ENCODE measurements around the gene KRT83.
"Not testable (repeated sequence)": the region's sequence is repeated elsewhere in the genome, so short reads cannot be mapped to it uniquely, and the experiment has no call there.

Gene KRT83

GRCh38 chr12:52331833-52332232, 10.6 kb upstream of the KRT83 start:
- no peak for DNase-seq (ENCODE audit: low spot score)

GRCh38 chr12:52331039-52331438, 9.8 kb upstream of the KRT83 start:
- no peak for DNase-seq (ENCODE audit: low spot score)

DNA sequence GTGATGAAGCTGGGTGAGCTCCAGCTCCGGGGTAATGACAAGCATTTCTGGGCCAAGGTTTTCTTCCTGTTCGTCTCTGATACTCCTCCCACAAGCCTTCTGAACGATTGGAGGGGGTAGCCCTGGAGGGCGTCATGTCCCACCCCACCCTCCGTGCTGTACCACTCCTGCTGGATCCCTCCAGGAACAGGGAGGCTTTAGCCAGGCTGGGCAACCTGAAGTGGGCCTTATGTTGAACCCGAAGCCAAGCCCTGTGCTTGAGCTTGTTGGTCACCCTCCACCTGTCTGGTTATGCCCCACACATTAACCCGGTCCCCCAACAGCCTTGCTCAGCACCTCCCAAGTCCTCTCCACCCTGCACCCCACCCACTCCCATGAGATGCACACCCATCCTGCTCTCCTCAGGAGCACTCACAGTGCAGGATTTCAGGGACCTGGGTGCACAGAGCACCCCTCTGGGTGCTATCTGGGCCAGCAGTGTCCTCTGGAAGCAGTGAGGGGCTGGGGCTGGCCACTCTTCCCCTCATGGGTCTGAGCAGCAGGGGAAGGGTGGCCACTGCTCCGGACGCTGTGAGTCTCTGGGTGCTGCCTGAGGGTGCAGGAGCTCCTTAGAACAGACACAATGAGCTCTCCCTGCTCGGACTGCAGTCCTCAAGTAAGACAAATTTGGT, 6.8 kb upstream of the KRT83 start:
- no peak for DNase-seq (ENCODE audit: low spot score)

DNA sequence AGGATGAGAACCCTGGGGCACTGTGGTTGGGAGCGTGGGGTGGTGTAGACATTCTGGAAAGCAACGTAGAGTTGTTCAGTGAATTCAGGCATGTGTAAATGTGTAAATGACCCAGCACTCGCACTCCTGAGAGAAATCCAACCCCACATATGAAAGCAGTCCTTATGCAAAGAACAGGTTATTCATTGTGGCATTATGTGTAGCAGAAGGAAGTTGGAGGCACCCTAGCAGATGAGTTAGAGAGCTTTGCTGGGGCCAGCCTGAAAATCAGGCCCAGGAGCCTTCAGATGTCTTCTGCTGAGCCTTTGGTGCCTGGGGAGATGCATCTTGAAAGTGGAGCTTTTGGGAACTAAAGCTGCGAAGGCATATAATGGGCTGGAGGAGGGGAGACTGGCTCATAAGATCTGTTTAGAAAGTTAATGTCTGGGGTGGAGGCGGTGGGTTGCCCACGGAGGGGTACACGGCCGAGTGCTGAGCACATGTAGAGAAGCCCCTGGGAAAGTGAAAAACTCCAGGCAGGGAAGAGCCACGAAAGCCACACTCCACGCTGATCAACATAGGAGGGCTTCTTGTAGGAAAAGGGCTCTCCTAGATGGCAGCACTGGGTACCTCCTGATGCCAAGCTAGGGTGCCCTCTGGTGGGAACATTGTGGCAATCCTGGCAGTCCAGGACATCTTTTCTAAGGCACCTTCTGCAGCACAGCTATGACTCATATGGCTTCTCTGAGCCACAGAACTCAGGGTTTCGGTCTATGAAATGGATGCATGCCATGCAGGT, 6.0 kb upstream of the KRT83 start:
- peak; percentile 97 for DNase-seq (ENCODE audit: low spot score)

DNA sequence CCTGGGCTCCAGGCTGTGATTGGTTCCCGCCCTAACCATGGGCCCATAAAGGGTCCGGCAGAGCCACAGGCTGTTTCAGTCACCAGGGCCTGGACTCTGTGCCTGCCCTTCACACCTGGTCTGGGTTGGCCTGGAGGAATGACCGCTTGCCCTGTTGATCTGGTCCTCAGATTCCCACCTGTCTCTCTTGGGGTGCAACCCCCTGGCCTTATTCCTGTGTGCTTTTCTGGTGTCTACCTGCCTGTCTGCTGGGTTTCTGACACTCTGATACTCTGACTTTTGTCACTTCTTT, 2.9 kb upstream of the KRT83 start:
- DNase-seq (ENCODE audit: low spot score) = no peak

DNA sequence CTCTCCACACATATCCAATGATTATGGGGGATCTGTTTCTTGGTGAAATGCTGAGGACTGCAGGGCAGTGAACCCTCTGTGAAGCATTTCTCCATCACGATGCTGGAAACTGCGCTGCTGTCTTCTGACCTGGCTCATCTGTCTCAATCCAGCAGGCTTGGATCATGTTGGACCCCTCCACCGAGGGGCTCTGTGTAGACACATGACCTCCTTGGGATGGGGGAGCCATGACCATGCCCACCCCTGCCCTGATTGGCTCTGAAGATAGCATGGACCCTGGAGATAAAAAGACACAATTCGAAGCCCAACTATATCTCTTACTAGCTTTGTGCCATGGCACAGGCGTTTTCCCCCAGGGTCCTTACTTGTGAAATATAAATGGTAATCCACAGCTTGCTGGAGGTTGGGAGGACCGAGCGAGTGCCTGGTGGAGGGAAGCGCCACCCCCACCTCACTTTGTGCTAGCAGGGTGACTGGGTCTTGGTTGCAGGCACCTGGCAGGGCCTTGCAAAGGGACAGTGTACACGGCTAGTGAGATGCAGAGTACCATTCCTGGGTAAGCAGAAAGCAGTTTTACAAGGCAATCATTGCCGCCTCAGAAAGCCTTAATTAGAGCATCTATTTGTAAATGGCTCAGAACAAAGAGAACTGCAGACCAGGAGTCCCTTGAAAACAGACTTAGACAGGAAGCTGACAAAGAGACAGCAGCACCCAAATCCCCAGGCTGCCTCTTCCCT, 2.4 kb upstream of the KRT83 start:
- DNase-seq (ENCODE audit: low spot score) = no peak

GRCh38 chr12:52323001-52323400, 1.8 kb upstream of the KRT83 start:
- no peak for DNase-seq (ENCODE audit: low spot score)

DNA sequence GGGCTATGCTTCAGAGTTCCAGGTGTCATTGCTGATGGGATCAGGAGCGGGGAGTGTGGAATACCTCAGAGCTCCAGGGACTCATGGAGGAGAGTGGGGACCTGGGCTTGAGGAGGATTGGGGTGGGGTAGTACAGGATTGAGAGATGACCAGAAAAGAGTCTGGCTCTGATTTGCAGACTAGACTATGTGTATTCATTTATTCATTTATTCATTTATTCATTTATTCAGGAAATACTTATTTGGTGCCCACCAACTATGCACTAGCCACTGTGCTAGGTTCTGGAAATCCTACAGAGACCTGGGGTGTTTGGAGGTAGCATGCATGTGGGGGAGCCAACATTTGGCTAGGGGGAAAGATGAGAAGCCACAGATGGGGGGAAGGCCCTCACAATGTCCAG, 871 bp upstream of the KRT83 start:
- DNase-seq (ENCODE audit: low spot score) = no peak

DNA sequence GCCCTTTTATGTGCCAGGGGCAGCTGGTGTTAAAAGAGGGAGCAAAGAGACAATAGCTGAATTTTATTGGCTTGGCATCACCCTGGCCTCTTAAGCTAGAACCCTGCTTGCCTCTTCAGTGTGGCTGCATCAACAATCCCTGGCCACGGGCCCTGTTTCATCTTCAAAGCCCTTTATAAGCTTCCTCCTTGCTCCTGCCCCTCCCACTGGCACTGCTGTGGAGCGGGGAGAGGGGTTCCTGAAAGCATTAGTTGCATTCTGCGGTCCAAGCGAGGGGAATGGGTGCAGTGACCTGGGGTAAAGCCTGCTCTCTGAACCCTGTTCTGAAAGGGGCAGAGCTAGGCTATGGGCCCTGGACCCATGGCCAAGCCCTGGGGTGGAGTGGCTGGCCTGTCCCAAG, 220 bp upstream of the KRT83 start:
- DNase-seq (ENCODE audit: low spot score) = no peak

- DNase-seq (ENCODE audit: low spot score) = peak; percentile 42
These were observed 2.1 kb downstream of the KRT83 start for GRCh38 chr12:52319097-52319496.

DNA sequence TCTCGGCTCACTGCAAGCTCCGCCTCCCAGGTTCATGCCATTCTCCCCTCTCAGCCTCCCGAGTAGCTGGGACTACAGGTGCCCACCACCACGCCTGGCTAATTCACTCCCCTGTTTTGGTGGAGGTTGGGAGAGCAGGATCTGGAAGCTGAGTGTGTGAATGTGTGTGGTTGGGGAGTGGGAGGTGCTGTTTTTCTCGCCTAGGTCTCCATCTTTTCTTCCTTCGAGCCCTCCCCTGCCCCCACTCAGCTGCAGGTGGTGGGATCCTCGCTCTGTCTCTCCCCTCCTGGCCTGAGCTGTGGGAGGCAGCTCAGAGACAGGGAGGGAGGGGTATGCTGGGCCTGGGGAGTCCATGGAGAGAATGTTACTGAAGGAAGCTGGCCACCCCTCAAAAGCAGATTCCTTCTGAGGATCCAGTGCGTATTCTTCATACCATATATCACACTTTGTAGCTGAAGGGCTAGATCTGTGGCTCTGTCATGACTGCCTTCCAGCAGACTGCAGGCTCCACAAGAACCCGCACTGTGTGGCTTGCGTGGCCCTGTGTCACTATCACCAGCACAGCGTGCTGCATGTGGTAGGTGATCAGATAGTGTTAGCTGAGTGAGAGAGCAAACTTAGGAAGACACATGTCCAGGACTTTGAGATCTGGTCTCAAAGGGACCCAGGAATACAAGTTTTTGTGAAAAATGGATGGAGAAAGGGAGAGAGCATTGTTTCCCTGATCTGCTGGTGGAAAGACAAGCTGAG, 2.8 kb downstream of the KRT83 start:
- DNase-seq (ENCODE audit: low spot score) = no peak

GRCh38 chr12:52317468-52318052, 3.6 kb downstream of the KRT83 start:
- DNase-seq (ENCODE audit: low spot score) = no peak

GRCh38 chr12:52316701-52317100, 4.5 kb downstream of the KRT83 start:
- no peak for DNase-seq (ENCODE audit: low spot score)

DNA sequence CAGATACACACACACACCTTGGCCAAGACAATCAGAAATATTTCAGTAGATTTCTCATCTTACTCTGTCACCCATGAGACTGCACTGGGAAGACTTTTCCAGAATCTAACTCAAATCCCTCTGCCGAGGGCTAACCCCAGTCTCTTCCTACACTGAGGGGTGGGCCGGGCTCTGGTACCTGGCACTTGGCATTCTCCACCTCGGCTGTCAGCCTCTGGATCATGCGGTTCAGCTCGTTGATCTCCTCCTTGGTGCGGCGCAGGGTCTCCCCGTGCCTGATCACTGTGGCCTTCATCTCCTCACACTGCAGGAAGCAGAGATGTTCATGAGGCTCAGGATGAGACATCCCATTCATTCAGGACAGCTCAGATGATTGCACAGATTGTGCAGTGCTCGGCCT, 4.9 kb downstream of the KRT83 start:
- no peak for DNase-seq (ENCODE audit: low spot score)

DNA sequence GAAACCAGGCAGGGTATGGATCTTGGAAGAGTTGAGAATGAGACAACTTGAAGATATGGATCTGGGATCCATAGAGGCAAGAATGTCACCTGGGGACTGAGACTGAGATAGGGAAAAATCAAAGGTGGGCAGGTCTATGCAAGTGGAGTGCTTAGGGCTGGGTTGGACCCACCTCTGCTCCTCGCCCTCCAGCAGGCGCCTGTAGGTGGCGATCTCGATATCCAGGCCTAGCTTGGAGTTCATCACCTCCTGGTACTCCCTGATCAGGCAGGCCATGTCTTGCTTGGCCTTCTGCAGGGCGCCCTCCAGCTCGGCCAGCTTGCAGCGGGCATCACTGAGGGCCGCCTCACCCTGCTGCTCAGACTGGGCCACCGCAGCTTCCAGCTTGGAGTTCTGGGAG, 5.5 kb downstream of the KRT83 start:
- not testable (repeated sequence) for DNase-seq (ENCODE audit: low spot score)

DNA sequence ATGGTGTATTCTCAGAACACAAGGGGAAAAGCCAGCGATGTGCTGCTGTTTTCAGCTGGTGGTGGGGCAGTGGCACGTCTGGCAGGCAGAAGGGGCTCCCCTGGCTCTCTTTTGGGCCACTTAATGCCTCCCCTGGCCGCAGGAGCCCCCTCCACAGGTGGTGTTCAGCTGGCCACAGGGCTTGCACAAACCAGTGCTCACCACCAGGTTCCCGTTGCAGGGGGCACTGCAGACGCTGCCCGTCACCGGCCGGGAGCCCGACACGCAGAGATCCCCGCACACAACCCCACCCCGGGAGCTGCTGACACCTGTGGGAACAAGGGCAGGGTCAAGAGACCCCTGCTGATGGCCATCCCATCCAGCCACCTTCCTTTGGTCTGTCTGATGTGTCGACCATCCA, 6.7 kb downstream of the KRT83 start:
- no peak for DNase-seq (ENCODE audit: low spot score)

DNA sequence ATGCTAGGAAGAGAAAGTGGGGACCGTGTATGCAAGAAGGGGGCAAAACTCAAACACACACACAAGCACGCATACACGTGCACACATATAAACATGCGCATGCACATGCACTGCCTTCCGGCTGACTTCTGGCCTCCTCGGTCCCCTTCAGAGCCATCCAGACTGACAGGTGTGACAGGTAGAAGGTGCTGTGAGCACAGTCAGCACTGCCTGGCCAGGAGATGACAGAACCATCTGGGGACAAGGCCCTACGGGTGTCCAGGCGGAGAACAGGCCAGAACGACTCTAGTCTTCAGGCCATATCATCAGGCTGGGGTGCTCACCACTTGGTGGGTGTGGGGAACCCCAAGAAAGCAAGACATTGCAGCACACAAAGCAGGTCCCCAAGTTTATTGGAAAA, 7.3 kb downstream of the KRT83 start:
- no peak for DNase-seq (ENCODE audit: low spot score)

- DNase-seq (ENCODE audit: low spot score) = no peak
These were observed 7.7 kb downstream of the KRT83 start for GRCh38 chr12:52313461-52313860.

DNA sequence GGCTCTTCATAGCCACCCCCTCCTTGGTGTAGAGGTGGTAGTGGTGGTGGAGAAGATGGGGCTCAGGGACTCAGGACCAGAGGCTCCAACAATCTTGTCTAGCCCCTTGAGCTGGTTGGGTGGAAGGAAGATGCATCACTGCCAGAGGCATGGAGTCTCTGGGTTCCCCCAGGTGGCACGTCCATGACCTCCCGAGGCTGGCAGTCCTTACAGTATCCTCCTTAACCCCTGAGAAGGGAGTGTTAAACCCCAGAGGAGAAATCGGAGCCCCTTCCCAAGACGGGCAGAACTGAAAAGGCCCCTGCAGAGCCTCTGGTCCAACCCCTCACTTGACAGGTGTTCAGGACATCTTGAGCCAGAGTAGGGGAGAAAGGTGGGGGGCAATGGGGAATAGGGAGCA, 9.1 kb downstream of the KRT83 start:
- DNase-seq (ENCODE audit: low spot score) = no peak

GRCh38 chr12:52311285-52311648, 9.9 kb downstream of the KRT83 start:
- DNase-seq (ENCODE audit: low spot score) = no peak

DNA sequence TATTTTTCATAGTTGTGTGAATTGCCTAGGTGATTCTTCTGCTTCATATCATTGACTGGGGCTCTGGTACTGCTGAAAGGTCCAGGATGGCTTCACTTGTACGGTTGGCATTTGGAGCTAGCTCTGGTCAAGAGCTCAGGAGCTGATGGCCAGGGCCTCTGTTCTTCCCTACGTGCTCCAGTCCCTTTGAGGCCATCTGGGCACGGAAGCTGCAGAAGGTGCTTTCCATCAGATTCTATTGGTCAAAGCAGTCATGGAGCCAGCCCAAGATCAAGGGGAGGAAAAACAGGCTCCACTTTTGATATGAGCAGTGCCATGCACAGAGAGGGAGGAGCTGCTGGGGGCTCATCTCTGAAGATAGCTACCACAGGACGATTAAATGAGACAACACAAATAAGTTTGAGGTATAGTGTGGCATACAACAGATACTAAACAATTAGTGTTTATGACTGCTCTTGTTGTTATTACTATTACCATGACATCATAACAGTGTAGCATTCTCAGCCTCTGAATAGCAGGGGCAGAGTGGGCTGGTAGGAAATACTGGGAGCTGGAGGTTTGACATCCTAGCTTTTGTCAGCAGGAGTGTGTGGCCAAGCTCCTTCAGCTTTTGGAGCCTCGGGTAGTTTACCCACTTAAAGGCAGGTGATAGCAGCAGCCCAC, 10.4 kb downstream of the KRT83 start:
- peak; percentile 50 for DNase-seq (ENCODE audit: low spot score)
